WTC11 (cell line): ENCODE data around the gene FKBP14. TPM values are rescaled to one million over a fixed set of nuclear protein-coding genes. Genes with fewer than 3 reads are reported as not detected.

ENCODE experiments used
- ATAC-seq: fragments of 200-7000 bp; cut with Tn5 transposase; 2 replicates; pipeline ENCODE4 v1.10.0; 2021; ENCODE audit warnings: mild to moderate bottlenecking, moderate library complexity
- CTCF ChIA-PET: fragments of 300-600 bp; sonication (Branson Sonifier 250); formaldehyde crosslinking; loops from one replicate; lab custom pipeline; 2021; ENCODE audit warnings: antibody characterized with exemption; lab: Charles Lee
- POLR2A ChIA-PET: fragments of 350-600 bp; sonication (Branson Sonifier 250); formaldehyde crosslinking; loops from one replicate; lab custom pipeline; 2021; ENCODE audit warnings: antibody characterized with exemption; lab: Charles Lee
- DNase-seq: peaks from one replicate; pipeline ENCODE4 v3.0.0; 2021; ENCODE audit warnings: low spot score
- H3K27ac Mint-ChIP-seq: 2 replicates; pipeline ENCODE4 v1.8.0; 2021; ENCODE audit warnings: mixed read lengths
- H3K27me3 Mint-ChIP-seq: 2 replicates; pipeline ENCODE4 v1.8.0; 2021; ENCODE audit warnings: low read depth, mild to moderate bottlenecking, moderate library complexity, mixed read lengths
- H3K36me3 Mint-ChIP-seq: 2 replicates; pipeline ENCODE4 v1.8.0; 2021; ENCODE audit warnings: mixed read lengths
- H3K4me1 Mint-ChIP-seq: 2 replicates; pipeline ENCODE4 v1.8.0; 2022; ENCODE audit warnings: mixed read lengths
- H3K4me3 Mint-ChIP-seq: 2 replicates; pipeline ENCODE4 v1.8.0; 2021; ENCODE audit warnings: mild to moderate bottlenecking, moderate library complexity, mixed read lengths
- H3K9me3 Mint-ChIP-seq: 2 replicates; pipeline ENCODE4 v1.8.0; 2021; ENCODE audit warnings: mixed read lengths
- ARID4B ChIP-seq: sonication (generic); formaldehyde crosslinking; IDR thresholded peaks from 2 replicates; pipeline ENCODE4 v1.8.0; 2023; ENCODE audit warnings: missing genetic modification reagents, mild to moderate bottlenecking, borderline replicate concordance
- FOXJ3 ChIP-seq: sonication (generic); formaldehyde crosslinking; IDR thresholded peaks from 2 replicates; pipeline ENCODE4 v1.9.0; 2021; ENCODE audit warnings: missing genetic modification reagents, mild to moderate bottlenecking, borderline replicate concordance
- FOXP1 ChIP-seq: sonication (generic); formaldehyde crosslinking; IDR thresholded peaks from 2 replicates; pipeline ENCODE4 v1.8.0; 2022; ENCODE audit warnings: missing genetic modification reagents, mild to moderate bottlenecking, moderate library complexity, borderline replicate concordance
- GRHL2 ChIP-seq: fragments of 250-450 bp; sonication (Bioruptor Pico); IDR thresholded peaks from 2 replicates; pipeline ENCODE4 v1.8.0; 2022; ENCODE audit warnings: mild to moderate bottlenecking, moderate library complexity; ENCODE audit not compliant: insufficient replicate concordance, severe bottlenecking
- GTF2I ChIP-seq: fragments of 250-450 bp; sonication (Bioruptor Pico); conservative IDR thresholded peaks from 2 replicates; pipeline ENCODE4 v1.4.0; 2021; ENCODE audit warnings: mild to moderate bottlenecking
- JAZF1 ChIP-seq: fragments of 250-450 bp; sonication (Bioruptor Pico); IDR thresholded peaks from 2 replicates; pipeline ENCODE4 v1.9.0; 2021; ENCODE audit warnings: moderate library complexity, mild to moderate bottlenecking, inconsistent platforms
- NFE2L1 ChIP-seq: sonication (generic); formaldehyde crosslinking; IDR thresholded peaks from 2 replicates; pipeline ENCODE4 v1.8.1; 2023; ENCODE audit warnings: missing genetic modification reagents
- NFYB ChIP-seq: sonication (generic); formaldehyde crosslinking; conservative IDR thresholded peaks from 2 replicates; pipeline ENCODE4 v1.8.0; 2022; ENCODE audit warnings: low read depth, missing genetic modification reagents
- OVOL2 ChIP-seq: fragments of 250-450 bp; sonication (Bioruptor Pico); IDR thresholded peaks from 2 replicates; pipeline ENCODE4 v1.9.0; 2021; ENCODE audit warnings: mild to moderate bottlenecking, borderline replicate concordance
- RELA ChIP-seq: sonication (generic); formaldehyde crosslinking; IDR thresholded peaks from 2 replicates; pipeline ENCODE4 v1.8.1; 2022; ENCODE audit warnings: missing genetic modification reagents, mild to moderate bottlenecking, borderline replicate concordance
- SMAD3 ChIP-seq: sonication (generic); formaldehyde crosslinking; IDR thresholded peaks from 2 replicates; pipeline ENCODE4 v1.8.0; 2022; ENCODE audit warnings: missing genetic modification reagents, mild to moderate bottlenecking, borderline replicate concordance
- TEAD4 ChIP-seq: sonication (generic); formaldehyde crosslinking; IDR thresholded peaks from 2 replicates; pipeline ENCODE4 v1.8.0; 2022; ENCODE audit warnings: mild to moderate bottlenecking, missing genetic modification reagents
- USF1 ChIP-seq: sonication (generic); formaldehyde crosslinking; IDR thresholded peaks from 2 replicates; pipeline ENCODE4 v1.8.0; 2022; ENCODE audit warnings: mild to moderate bottlenecking, missing genetic modification reagents
- ZNF317 ChIP-seq: sonication (generic); formaldehyde crosslinking; IDR thresholded peaks from 2 replicates; pipeline ENCODE4 v1.8.1; 2023; ENCODE audit warnings: low read depth, mild to moderate bottlenecking, moderate library complexity, missing genetic modification reagents, borderline replicate concordance
- ZNF512 ChIP-seq: sonication (generic); formaldehyde crosslinking; IDR thresholded peaks from 2 replicates; pipeline ENCODE4 v1.8.1; 2022; ENCODE audit warnings: missing genetic modification reagents, borderline replicate concordance
- total RNA-seq: library from RNA; stranded (reverse); gene quantifications from 3 replicates; pipeline ENCODE4 v1.2.3, GENCODE V29; 2021
- TF ChIP-seq, protein P1 (sequence below): sonication (generic); formaldehyde crosslinking; IDR thresholded peaks from 2 replicates; pipeline ENCODE4 v1.8.1; 2023; ENCODE audit warnings: mild to moderate bottlenecking, missing genetic modification reagents, borderline replicate concordance
- TF ChIP-seq, protein P2 (sequence below): sonication (generic); formaldehyde crosslinking; IDR thresholded peaks from 2 replicates; pipeline ENCODE4 v1.8.0; 2023; ENCODE audit warnings: mild to moderate bottlenecking, missing genetic modification reagents

Gene FKBP14
- total RNA-seq, 1 experiment from 2014 or later = 23.0 TPM

DNA sequence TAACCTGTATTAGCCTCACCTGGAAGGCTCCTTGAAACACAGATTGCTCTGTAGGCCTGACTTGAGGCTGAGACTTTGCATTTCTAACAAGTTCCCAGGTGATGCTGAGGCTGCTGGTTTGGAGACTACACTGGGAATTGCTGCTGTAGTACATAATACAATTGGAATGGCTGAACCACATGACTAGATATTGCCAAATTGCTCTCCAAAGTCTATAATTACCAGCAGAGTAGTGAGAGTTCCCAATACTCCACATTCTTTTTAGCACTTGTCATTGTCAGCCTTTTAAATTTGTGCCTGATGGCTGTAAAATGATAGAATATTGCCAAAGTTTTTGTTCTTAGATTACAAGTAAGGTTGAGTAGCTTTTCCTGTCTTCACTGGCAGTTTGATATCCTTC, 41.6 kb upstream of the FKBP14 start (continued):
- TF ChIP-seq, protein P1, sequence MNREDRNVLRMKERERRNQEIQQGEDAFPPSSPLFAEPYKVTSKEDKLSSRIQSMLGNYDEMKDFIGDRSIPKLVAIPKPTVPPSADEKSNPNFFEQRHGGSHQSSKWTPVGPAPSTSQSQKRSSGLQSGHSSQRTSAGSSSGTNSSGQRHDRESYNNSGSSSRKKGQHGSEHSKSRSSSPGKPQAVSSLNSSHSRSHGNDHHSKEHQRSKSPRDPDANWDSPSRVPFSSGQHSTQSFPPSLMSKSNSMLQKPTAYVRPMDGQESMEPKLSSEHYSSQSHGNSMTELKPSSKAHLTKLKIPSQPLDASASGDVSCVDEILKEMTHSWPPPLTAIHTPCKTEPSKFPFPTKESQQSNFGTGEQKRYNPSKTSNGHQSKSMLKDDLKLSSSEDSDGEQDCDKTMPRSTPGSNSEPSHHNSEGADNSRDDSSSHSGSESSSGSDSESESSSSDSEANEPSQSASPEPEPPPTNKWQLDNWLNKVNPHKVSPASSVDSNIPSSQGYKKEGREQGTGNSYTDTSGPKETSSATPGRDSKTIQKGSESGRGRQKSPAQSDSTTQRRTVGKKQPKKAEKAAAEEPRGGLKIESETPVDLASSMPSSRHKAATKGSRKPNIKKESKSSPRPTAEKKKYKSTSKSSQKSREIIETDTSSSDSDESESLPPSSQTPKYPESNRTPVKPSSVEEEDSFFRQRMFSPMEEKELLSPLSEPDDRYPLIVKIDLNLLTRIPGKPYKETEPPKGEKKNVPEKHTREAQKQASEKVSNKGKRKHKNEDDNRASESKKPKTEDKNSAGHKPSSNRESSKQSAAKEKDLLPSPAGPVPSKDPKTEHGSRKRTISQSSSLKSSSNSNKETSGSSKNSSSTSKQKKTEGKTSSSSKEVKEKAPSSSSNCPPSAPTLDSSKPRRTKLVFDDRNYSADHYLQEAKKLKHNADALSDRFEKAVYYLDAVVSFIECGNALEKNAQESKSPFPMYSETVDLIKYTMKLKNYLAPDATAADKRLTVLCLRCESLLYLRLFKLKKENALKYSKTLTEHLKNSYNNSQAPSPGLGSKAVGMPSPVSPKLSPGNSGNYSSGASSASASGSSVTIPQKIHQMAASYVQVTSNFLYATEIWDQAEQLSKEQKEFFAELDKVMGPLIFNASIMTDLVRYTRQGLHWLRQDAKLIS = no peak
- no peak for TF ChIP-seq GTF2I (CRISPR knock-in tag)

DNA sequence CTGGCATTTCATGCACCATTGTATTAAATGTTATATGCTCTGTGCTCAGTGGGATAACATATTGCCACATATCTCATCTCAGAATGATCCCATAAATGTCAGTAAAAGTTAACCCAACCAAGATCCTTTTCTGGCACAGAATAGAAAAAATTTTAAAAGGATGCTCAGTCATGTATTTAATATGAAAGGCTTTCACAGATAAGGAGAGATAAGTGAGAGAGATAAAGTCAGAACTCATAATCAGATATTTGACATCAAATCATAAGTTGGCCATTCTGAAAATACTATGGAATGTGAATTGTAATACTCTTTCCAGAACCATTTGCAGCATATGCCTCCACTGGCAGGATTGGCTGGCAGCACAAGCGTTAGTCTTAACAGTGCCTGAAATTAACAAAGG, 40.2 kb upstream of the FKBP14 start:
- POLR2A ChIA-PET = no interaction called here
- TF ChIP-seq SMAD3 (CRISPR knock-in tag) (no peak), ARID4B (CRISPR knock-in tag) (no peak), FOXP1 (CRISPR knock-in tag) (no peak), ZNF317 (CRISPR knock-in tag) (no peak), RELA (CRISPR knock-in tag) (no peak), NFYB (CRISPR knock-in tag) (no peak), FOXJ3 (CRISPR knock-in tag) (no peak)
- Mint-ChIP-seq H3K27me3 (no peaks in the 10 kb centered on the region), H3K9me3 (no peaks in the 10 kb centered on the region), H3K4me3 (no peak overlapping the region), H3K27ac (no peak overlapping the region), H3K4me1 (no peaks in the 10 kb centered on the region), H3K36me3 (peaks cover 28% of the 10 kb centered on the region)
- CTCF ChIA-PET = no interaction called here
- ATAC-seq (no peak), DNase-seq (no peak)

GRCh38 chr7:30065746-30066145, 39.2 kb upstream of the FKBP14 start:
- Mint-ChIP-seq H3K4me1 (no peaks in the 10 kb centered on the region), H3K9me3 (no peaks in the 10 kb centered on the region), H3K27me3 (no peaks in the 10 kb centered on the region), H3K4me3 (no peak overlapping the region), H3K27ac (no peak overlapping the region), H3K36me3 (peaks cover 27% of the 10 kb centered on the region)
- TF ChIP-seq ZNF512 (CRISPR knock-in tag) (no peak), JAZF1 (CRISPR knock-in tag) (no peak), TEAD4 (CRISPR knock-in tag) (no peak), NFE2L1 (CRISPR knock-in tag) (no peak), NFYB (CRISPR knock-in tag) (no peak), OVOL2 (no peak), GRHL2 (CRISPR knock-in tag) (no peak), ZNF317 (CRISPR knock-in tag) (no peak), USF1 (no peak)
- TF ChIP-seq, protein P2, sequence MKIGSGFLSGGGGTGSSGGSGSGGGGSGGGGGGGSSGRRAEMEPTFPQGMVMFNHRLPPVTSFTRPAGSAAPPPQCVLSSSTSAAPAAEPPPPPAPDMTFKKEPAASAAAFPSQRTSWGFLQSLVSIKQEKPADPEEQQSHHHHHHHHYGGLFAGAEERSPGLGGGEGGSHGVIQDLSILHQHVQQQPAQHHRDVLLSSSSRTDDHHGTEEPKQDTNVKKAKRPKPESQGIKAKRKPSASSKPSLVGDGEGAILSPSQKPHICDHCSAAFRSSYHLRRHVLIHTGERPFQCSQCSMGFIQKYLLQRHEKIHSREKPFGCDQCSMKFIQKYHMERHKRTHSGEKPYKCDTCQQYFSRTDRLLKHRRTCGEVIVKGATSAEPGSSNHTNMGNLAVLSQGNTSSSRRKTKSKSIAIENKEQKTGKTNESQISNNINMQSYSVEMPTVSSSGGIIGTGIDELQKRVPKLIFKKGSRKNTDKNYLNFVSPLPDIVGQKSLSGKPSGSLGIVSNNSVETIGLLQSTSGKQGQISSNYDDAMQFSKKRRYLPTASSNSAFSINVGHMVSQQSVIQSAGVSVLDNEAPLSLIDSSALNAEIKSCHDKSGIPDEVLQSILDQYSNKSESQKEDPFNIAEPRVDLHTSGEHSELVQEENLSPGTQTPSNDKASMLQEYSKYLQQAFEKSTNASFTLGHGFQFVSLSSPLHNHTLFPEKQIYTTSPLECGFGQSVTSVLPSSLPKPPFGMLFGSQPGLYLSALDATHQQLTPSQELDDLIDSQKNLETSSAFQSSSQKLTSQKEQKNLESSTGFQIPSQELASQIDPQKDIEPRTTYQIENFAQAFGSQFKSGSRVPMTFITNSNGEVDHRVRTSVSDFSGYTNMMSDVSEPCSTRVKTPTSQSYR (CRISPR knock-in tag) = no peak
- ATAC-seq = no peak
- no peak for DNase-seq
- CTCF ChIA-PET = interaction anchor here (0.7 to 2.9 kb wide), 2 partner anchors 9 to 62 kb away, joined by 4 to 12 read pairs; no protein-coding TSS in a partner anchor
- POLR2A ChIA-PET = no interaction called here
